Measurements from ENCODE around the gene DNAAF9. TPM values are rescaled to one million over a fixed set of nuclear protein-coding genes. Genes with fewer than 3 reads are reported as not detected.

The DNAAF9 gene
- total RNA-seq (2.8 TPM), polyA plus RNA-seq (6.2 TPM)
- long read RNA-seq, donor 1: 0 reads
- long read RNA-seq, donor 2: 0 reads
- long read RNA-seq, donor 3: 0 reads
- long read RNA-seq, donor 4: 0 reads
- long read RNA-seq, donor 5: 0 reads
- long read RNA-seq, donor 6: 0 reads
- long read RNA-seq, donor 7: 0 reads
- long read RNA-seq, donor 8: 0 reads
- long read RNA-seq, donor 9: 0 reads
- long read RNA-seq, donor 10: 0 reads

- Histone ChIP-seq H3K27ac (ENCODE audit: low read depth in 1 of 2, low read length in 1 of 2) (peak within 1 kb of the TSS; percentile 76 to 87), H3K27me3 (ENCODE audit: control insufficient read depth in 2 of 2, insufficient read depth in 1 of 2, low read length in 1 of 2) (peaks cover 0 to 10% of the 10 kb centered on the region in 2 donors), H3K9me3 (ENCODE audit: control insufficient read depth in 2 of 2, insufficient read depth in 1 of 2, low read length in 1 of 2) (no peaks in the 10 kb centered on the region), H3K4me3 (ENCODE audit: low read length in 2 of 2) (peak within 1 kb of the TSS; percentile 69 to 85), H3K36me3 (ENCODE audit: control insufficient read depth in 2 of 2, insufficient read depth in 2 of 2, low read length in 1 of 2) (no peaks in the 10 kb centered on the region), H3K4me1 (ENCODE audit: control insufficient read depth in 2 of 2, insufficient read depth in 2 of 2, low read length in 2 of 2) (peaks cover 3 to 19% of the 10 kb centered on the region in 2 donors)
- DNase-seq (ENCODE audit: low read depth in 6 of 9, low spot score in 9 of 9): peak in 5 of 9 donors; percentile 2 to 63 (median 27)
- WGBS: 1% methylated on average over 64 of the region's 71 CpGs
Measured at GRCh38 chr20:3407040-3407770, at the start of gene DNAAF9. Gene DNAAF9, minus strand, starts transcription at chr20:3407669. Its CDS starts 112 bp downstream, at chr20:3407557.

GRCh38 chr20:3456648-3457047, 49.2 kb upstream of the DNAAF9 start:
- no peaks in the 10 kb centered on the region for H3K36me3 ChIP-seq (ENCODE audit: control insufficient read depth in 2 of 2, insufficient read depth in 2 of 2, low read length in 1 of 2)
- no peak overlapping the region for H3K27ac ChIP-seq (ENCODE audit: low read depth in 1 of 2, low read length in 1 of 2)
- WGBS: 88% methylated on average over 4 of the region's 4 CpGs

GRCh38 chr20:3454831-3455230, 47.4 kb upstream of the DNAAF9 start:
- Histone ChIP-seq H3K36me3 (ENCODE audit: control insufficient read depth in 2 of 2, insufficient read depth in 2 of 2, low read length in 1 of 2) (no peaks in the 10 kb centered on the region), H3K27ac (ENCODE audit: low read depth in 1 of 2, low read length in 1 of 2) (no peak overlapping the region), H3K27me3 (ENCODE audit: control insufficient read depth in 2 of 2, insufficient read depth in 1 of 2, low read length in 1 of 2) (peaks cover 0 to 2% of the 10 kb centered on the region in 2 donors), H3K9me3 (ENCODE audit: control insufficient read depth in 2 of 2, insufficient read depth in 1 of 2, low read length in 1 of 2) (no peaks in the 10 kb centered on the region), H3K4me3 (ENCODE audit: low read length in 2 of 2) (no peak overlapping the region), H3K4me1 (ENCODE audit: control insufficient read depth in 2 of 2, insufficient read depth in 2 of 2, low read length in 2 of 2) (no peaks in the 10 kb centered on the region)
- DNase-seq (ENCODE audit: low read depth in 6 of 9, low spot score in 9 of 9): no peak
- 77% methylated on average over 5 of the region's 5 CpGs for WGBS

More at GRCh38 chr20:3456648-3457047, 49.2 kb upstream of the DNAAF9 start:
- Histone ChIP-seq H3K4me1 (ENCODE audit: control insufficient read depth in 2 of 2, insufficient read depth in 2 of 2, low read length in 2 of 2) (no peaks in the 10 kb centered on the region), H3K27me3 (ENCODE audit: control insufficient read depth in 2 of 2, insufficient read depth in 1 of 2, low read length in 1 of 2) (peaks cover 0 to 2% of the 10 kb centered on the region in 2 donors), H3K4me3 (ENCODE audit: low read length in 2 of 2) (no peak overlapping the region), H3K9me3 (ENCODE audit: control insufficient read depth in 2 of 2, insufficient read depth in 1 of 2, low read length in 1 of 2) (no peaks in the 10 kb centered on the region)
- DNase-seq (ENCODE audit: low read depth in 6 of 9, low spot score in 9 of 9): no peak

GRCh38 chr20:3452690-3453089, 45.2 kb upstream of the DNAAF9 start:
- 86% methylated on average over 4 of the region's 4 CpGs for WGBS
- Histone ChIP-seq H3K36me3 (ENCODE audit: control insufficient read depth in 2 of 2, insufficient read depth in 2 of 2, low read length in 1 of 2) (no peaks in the 10 kb centered on the region), H3K9me3 (ENCODE audit: control insufficient read depth in 2 of 2, insufficient read depth in 1 of 2, low read length in 1 of 2) (no peaks in the 10 kb centered on the region), H3K4me1 (ENCODE audit: control insufficient read depth in 2 of 2, insufficient read depth in 2 of 2, low read length in 2 of 2) (no peaks in the 10 kb centered on the region), H3K27me3 (ENCODE audit: control insufficient read depth in 2 of 2, insufficient read depth in 1 of 2, low read length in 1 of 2) (peaks cover 0 to 2% of the 10 kb centered on the region in 2 donors), H3K4me3 (ENCODE audit: low read length in 2 of 2) (no peak overlapping the region), H3K27ac (ENCODE audit: low read depth in 1 of 2, low read length in 1 of 2) (no peak overlapping the region)
- DNase-seq (ENCODE audit: low read depth in 6 of 9, low spot score in 9 of 9): no peak

- peaks cover 0 to 2% of the 10 kb centered on the region in 2 donors for H3K27me3 ChIP-seq (ENCODE audit: control insufficient read depth in 2 of 2, insufficient read depth in 1 of 2, low read length in 1 of 2)
- DNase-seq (ENCODE audit: low read depth in 6 of 9, low spot score in 9 of 9): no peak
- 98% methylated on average over 2 of the region's 2 CpGs for WGBS
Measured at GRCh38 chr20:3452136-3452535, 44.7 kb upstream of the DNAAF9 start.

GRCh38 chr20:3449319-3449718, 41.9 kb upstream of the DNAAF9 start:
- DNase-seq (ENCODE audit: low read depth in 6 of 9, low spot score in 9 of 9): no peak
- Histone ChIP-seq H3K27ac (ENCODE audit: low read depth in 1 of 2, low read length in 1 of 2) (no peak overlapping the region), H3K4me1 (ENCODE audit: control insufficient read depth in 2 of 2, insufficient read depth in 2 of 2, low read length in 2 of 2) (no peaks in the 10 kb centered on the region), H3K4me3 (ENCODE audit: low read length in 2 of 2) (no peak overlapping the region), H3K27me3 (ENCODE audit: control insufficient read depth in 2 of 2, insufficient read depth in 1 of 2, low read length in 1 of 2) (no peaks in the 10 kb centered on the region), H3K36me3 (ENCODE audit: control insufficient read depth in 2 of 2, insufficient read depth in 2 of 2, low read length in 1 of 2) (no peaks in the 10 kb centered on the region), H3K9me3 (ENCODE audit: control insufficient read depth in 2 of 2, insufficient read depth in 1 of 2, low read length in 1 of 2) (no peaks in the 10 kb centered on the region)
- WGBS: 95% methylated on average over 1 of the region's 1 CpG

More at GRCh38 chr20:3452136-3452535, 44.7 kb upstream of the DNAAF9 start:
- Histone ChIP-seq H3K4me1 (ENCODE audit: control insufficient read depth in 2 of 2, insufficient read depth in 2 of 2, low read length in 2 of 2) (no peaks in the 10 kb centered on the region), H3K36me3 (ENCODE audit: control insufficient read depth in 2 of 2, insufficient read depth in 2 of 2, low read length in 1 of 2) (no peaks in the 10 kb centered on the region), H3K9me3 (ENCODE audit: control insufficient read depth in 2 of 2, insufficient read depth in 1 of 2, low read length in 1 of 2) (no peaks in the 10 kb centered on the region), H3K27ac (ENCODE audit: low read depth in 1 of 2, low read length in 1 of 2) (no peak overlapping the region), H3K4me3 (ENCODE audit: low read length in 2 of 2) (no peak overlapping the region)

- Histone ChIP-seq H3K4me3 (ENCODE audit: low read length in 2 of 2) (no peak overlapping the region), H3K4me1 (ENCODE audit: control insufficient read depth in 2 of 2, insufficient read depth in 2 of 2, low read length in 2 of 2) (no peaks in the 10 kb centered on the region), H3K27ac (ENCODE audit: low read depth in 1 of 2, low read length in 1 of 2) (no peak overlapping the region), H3K27me3 (ENCODE audit: control insufficient read depth in 2 of 2, insufficient read depth in 1 of 2, low read length in 1 of 2) (no peaks in the 10 kb centered on the region), H3K9me3 (ENCODE audit: control insufficient read depth in 2 of 2, insufficient read depth in 1 of 2, low read length in 1 of 2) (no peaks in the 10 kb centered on the region), H3K36me3 (ENCODE audit: control insufficient read depth in 2 of 2, insufficient read depth in 2 of 2, low read length in 1 of 2) (no peaks in the 10 kb centered on the region)
- 88% methylated on average over 2 of the region's 2 CpGs for WGBS
- no peak for DNase-seq (ENCODE audit: low read depth in 6 of 9, low spot score in 9 of 9)
Measured at GRCh38 chr20:3447321-3447720, 39.9 kb upstream of the DNAAF9 start.

- DNase-seq (ENCODE audit: low read depth in 6 of 9, low spot score in 9 of 9): no peak
- Histone ChIP-seq H3K9me3 (ENCODE audit: control insufficient read depth in 2 of 2, insufficient read depth in 1 of 2, low read length in 1 of 2) (no peaks in the 10 kb centered on the region), H3K27ac (ENCODE audit: low read depth in 1 of 2, low read length in 1 of 2) (no peak overlapping the region), H3K27me3 (ENCODE audit: control insufficient read depth in 2 of 2, insufficient read depth in 1 of 2, low read length in 1 of 2) (no peaks in the 10 kb centered on the region), H3K4me3 (ENCODE audit: low read length in 2 of 2) (no peak overlapping the region), H3K4me1 (ENCODE audit: control insufficient read depth in 2 of 2, insufficient read depth in 2 of 2, low read length in 2 of 2) (no peaks in the 10 kb centered on the region), H3K36me3 (ENCODE audit: control insufficient read depth in 2 of 2, insufficient read depth in 2 of 2, low read length in 1 of 2) (no peaks in the 10 kb centered on the region)
- 91% methylated on average over 8 of the region's 8 CpGs for WGBS
Measured at GRCh38 chr20:3446779-3447178, 39.3 kb upstream of the DNAAF9 start.

GRCh38 chr20:3436864-3437574, 29.6 kb upstream of the DNAAF9 start:
- H3K36me3 ChIP-seq (ENCODE audit: control insufficient read depth in 2 of 2, insufficient read depth in 2 of 2, low read length in 1 of 2): no peaks in the 10 kb centered on the region
- H3K9me3 ChIP-seq (ENCODE audit: control insufficient read depth in 2 of 2, insufficient read depth in 1 of 2, low read length in 1 of 2): no peaks in the 10 kb centered on the region
- no peak overlapping the region for H3K27ac ChIP-seq (ENCODE audit: low read depth in 1 of 2, low read length in 1 of 2)
- 95% methylated on average over 2 of the region's 2 CpGs for WGBS
- H3K27me3 ChIP-seq (ENCODE audit: control insufficient read depth in 2 of 2, insufficient read depth in 1 of 2, low read length in 1 of 2): no peaks in the 10 kb centered on the region
- no peaks in the 10 kb centered on the region for H3K4me1 ChIP-seq (ENCODE audit: control insufficient read depth in 2 of 2, insufficient read depth in 2 of 2, low read length in 2 of 2)
- no peak overlapping the region for H3K4me3 ChIP-seq (ENCODE audit: low read length in 2 of 2)
- no peak for DNase-seq (ENCODE audit: low read depth in 6 of 9, low spot score in 9 of 9)

All from thymus (tissue), 14 donors.